Panc1 (cell line): ENCODE data around the gene CDC16.

Experiments used
- POLR2AphosphoS5 ChIP-seq: IDR thresholded peaks from 2 replicates; pipeline ENCODE4 v1.6.1; 2012; ENCODE audit warnings: mild to moderate bottlenecking, low read depth, low read length, moderate library complexity
- TF ChIP-seq, protein P1 (sequence below): fragments of 450-650 bp; IDR thresholded peaks from 2 replicates; pipeline ENCODE4 v1.5.1; 2017; ENCODE audit warnings: mild to moderate bottlenecking

DNA sequence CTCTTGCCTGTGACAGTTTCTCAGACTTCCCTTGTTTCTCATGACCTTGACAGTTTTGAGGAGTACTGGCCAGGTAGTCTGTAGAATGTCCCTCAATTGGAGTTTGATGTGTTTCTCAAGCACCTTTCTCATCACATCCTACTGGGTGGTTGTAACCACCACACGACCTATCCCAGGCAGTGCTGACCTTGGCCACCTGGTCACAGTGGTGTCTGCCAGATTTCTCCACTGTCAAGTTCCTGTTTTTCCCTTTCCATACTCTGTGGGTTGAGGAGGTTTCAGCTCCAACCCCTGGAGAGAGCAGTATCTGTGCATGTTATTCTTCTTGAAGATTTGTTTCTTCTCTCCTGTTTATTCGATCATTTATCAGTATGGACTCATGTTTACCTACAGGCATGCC, 38.3 kb downstream of the CDC16 start:
- TF ChIP-seq, protein P1, sequence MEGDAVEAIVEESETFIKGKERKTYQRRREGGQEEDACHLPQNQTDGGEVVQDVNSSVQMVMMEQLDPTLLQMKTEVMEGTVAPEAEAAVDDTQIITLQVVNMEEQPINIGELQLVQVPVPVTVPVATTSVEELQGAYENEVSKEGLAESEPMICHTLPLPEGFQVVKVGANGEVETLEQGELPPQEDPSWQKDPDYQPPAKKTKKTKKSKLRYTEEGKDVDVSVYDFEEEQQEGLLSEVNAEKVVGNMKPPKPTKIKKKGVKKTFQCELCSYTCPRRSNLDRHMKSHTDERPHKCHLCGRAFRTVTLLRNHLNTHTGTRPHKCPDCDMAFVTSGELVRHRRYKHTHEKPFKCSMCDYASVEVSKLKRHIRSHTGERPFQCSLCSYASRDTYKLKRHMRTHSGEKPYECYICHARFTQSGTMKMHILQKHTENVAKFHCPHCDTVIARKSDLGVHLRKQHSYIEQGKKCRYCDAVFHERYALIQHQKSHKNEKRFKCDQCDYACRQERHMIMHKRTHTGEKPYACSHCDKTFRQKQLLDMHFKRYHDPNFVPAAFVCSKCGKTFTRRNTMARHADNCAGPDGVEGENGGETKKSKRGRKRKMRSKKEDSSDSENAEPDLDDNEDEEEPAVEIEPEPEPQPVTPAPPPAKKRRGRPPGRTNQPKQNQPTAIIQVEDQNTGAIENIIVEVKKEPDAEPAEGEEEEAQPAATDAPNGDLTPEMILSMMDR: no peak
- no peak for TF ChIP-seq POLR2AphosphoS5
